GM12878 (cell line): ENCODE measurements around the gene ZBTB49. TPM values are rescaled to one million over a fixed set of nuclear protein-coding genes. Genes with fewer than 3 reads are reported as not detected.

ENCODE experiments used
- BRCA1 ChIP-seq: IDR thresholded peaks from 2 replicates; pipeline ENCODE4 v1.6.1; 2011; ENCODE audit warnings: low read depth, low read length, improper control_type of control experiment
- CREB1 ChIP-seq: IDR thresholded peaks from 2 replicates; pipeline ENCODE4 v1.6.1; 2012; ENCODE audit warnings: low read depth, mild to moderate bottlenecking, inconsistent platforms
- CTCF ChIP-seq, 3 experiments: IDR thresholded peaks in 2 of 3; conservative IDR thresholded peaks in 1 of 3; 2 replicates each; pipeline ENCODE4 v1.5.1; 2011; ENCODE audit warnings: low read depth in 3 of 3, low read length in 3 of 3, mild to moderate bottlenecking in 3 of 3, control low read depth in 2 of 3, moderate library complexity in 2 of 3, inconsistent platforms in 1 of 3, mixed read lengths in 1 of 3; ENCODE audit not compliant: control insufficient read depth in 2 of 3, insufficient read depth in 1 of 3; ENCODE audit errors: extremely low read depth in 1 of 3
- DPF2 ChIP-seq: fragments of 450-650 bp; IDR thresholded peaks from 2 replicates; pipeline ENCODE4 v1.6.1; 2017; ENCODE audit warnings: mild to moderate bottlenecking
- FOXM1 ChIP-seq: IDR thresholded peaks from 2 replicates; pipeline ENCODE4 v1.6.1; 2012; ENCODE audit warnings: low read depth, mild to moderate bottlenecking, inconsistent platforms, low read length, moderate library complexity
- GABPA ChIP-seq: IDR thresholded peaks from 2 replicates; pipeline ENCODE4 v1.6.1; 2014; ENCODE audit warnings: antibody characterized with exemption, low read depth, mild to moderate bottlenecking, inconsistent platforms
- HDGF ChIP-seq: fragments of 450-650 bp; IDR thresholded peaks from 2 replicates; pipeline ENCODE4 v1.6.1; 2016; ENCODE audit warnings: antibody characterized with exemption
- MAX ChIP-seq: IDR thresholded peaks from 2 replicates; pipeline ENCODE4 v1.6.1; 2012; ENCODE audit warnings: low read depth, low read length, improper control_type of control experiment
- NR2C1 ChIP-seq: fragments of 450-650 bp; IDR thresholded peaks from 2 replicates; pipeline ENCODE4 v1.6.1; 2017; ENCODE audit warnings: antibody characterized with exemption, mild to moderate bottlenecking, moderate library complexity
- PBX3 ChIP-seq: IDR thresholded peaks from 2 replicates; pipeline ENCODE4 v1.6.1; 2011; ENCODE audit warnings: mild to moderate bottlenecking, low read depth, low read length, moderate library complexity; ENCODE audit not compliant: insufficient replicate concordance
- POLR2AphosphoS2 ChIP-seq: IDR thresholded peaks from 2 replicates; pipeline ENCODE4 v1.6.1; 2011; ENCODE audit warnings: low read depth, mild to moderate bottlenecking, low read length, improper control_type of control experiment, moderate library complexity
- POU2F2 ChIP-seq: IDR thresholded peaks from 3 replicates; pipeline ENCODE4 v1.6.1; 2011; ENCODE audit warnings: low read depth, mild to moderate bottlenecking, low read length, borderline replicate concordance
- RB1 ChIP-seq: fragments of 450-650 bp; formaldehyde crosslinking; IDR thresholded peaks from 2 replicates; pipeline ENCODE4 v1.6.1; 2017; ENCODE audit warnings: mild to moderate bottlenecking, borderline replicate concordance
- RELB ChIP-seq: fragments of 450-650 bp; IDR thresholded peaks from 2 replicates; pipeline ENCODE4 v1.6.1; 2017; ENCODE audit warnings: low read depth, mild to moderate bottlenecking, moderate library complexity
- SMARCA5 ChIP-seq: fragments of 450-650 bp; IDR thresholded peaks from 2 replicates; pipeline ENCODE4 v1.6.1; 2017; ENCODE audit warnings: mild to moderate bottlenecking
- SRF ChIP-seq, 2 experiments: IDR thresholded peaks; 2 replicates each; pipeline ENCODE4 v1.6.1; 2011; ENCODE audit warnings: low read depth in 2 of 2, low read length in 2 of 2, mild to moderate bottlenecking in 1 of 2, moderate library complexity in 1 of 2
- SUZ12 ChIP-seq: fragments of 200-600 bp; sonication (generic); IDR thresholded peaks from one replicate; pipeline ENCODE4 v1.6.1; 2018; ENCODE audit warnings: antibody characterized with exemption, mild to moderate bottlenecking; ENCODE audit not compliant: unreplicated experiment
- YBX1 ChIP-seq: fragments of 450-650 bp; IDR thresholded peaks from 2 replicates; pipeline ENCODE4 v1.6.1; 2016; ENCODE audit warnings: antibody characterized with exemption
- ZBTB40 ChIP-seq: fragments of 450-650 bp; IDR thresholded peaks from 2 replicates; pipeline ENCODE4 v1.6.1; 2016; ENCODE audit warnings: mild to moderate bottlenecking, moderate library complexity, borderline replicate concordance
- ZNF24 ChIP-seq: fragments of 450-650 bp; IDR thresholded peaks from 2 replicates; pipeline ENCODE4 v1.6.1; 2017; ENCODE audit warnings: antibody characterized with exemption, mild to moderate bottlenecking
- ZNF274 ChIP-seq: IDR thresholded peaks from one replicate; pipeline ENCODE4 v1.8.0; 2011; ENCODE audit not compliant: insufficient read length, insufficient read depth
- polyA plus RNA-seq, 11 experiments: library from polyadenylated mRNA; depleted of rRNA in 4 of 11; unstranded in 6 of 11; stranded (reverse) in 5 of 11; fragments of >200 nt; fragmentation: Nextera tagmentation in 4 of 11; fragmentation: Illumina TruSeq in 1 of 11; extraction: Ambion mirVana in 4 of 11; extraction: Trizol in 1 of 11; gene quantifications; 1 replicate in 1 of 11; 2 replicates in 10 of 11; pipeline versions ENCODE4 v1.2.1 to v1.2.3, GENCODE V29; 2011 to 2016; ENCODE audit warnings: inconsistent platforms in 2 of 11, missing spikeins in 2 of 11, low read depth in 1 of 11
- total RNA-seq, 4 experiments: library from RNA; depleted of rRNA in 3 of 4; stranded (reverse); fragments of >200 nt in 3 of 4; fragmentation: Illumina TruSeq in 1 of 4; extraction: Trizol in 1 of 4; gene quantifications; 2 replicates each; pipeline versions ENCODE4 v1.2.1 to v1.2.3, GENCODE V29; 2013 to 2021

Gene ZBTB49
- total and polyA plus RNA-seq, 10 of the 15 experiments (the other 5 are each of a cell fraction or from before 2014, with no cell fraction given) = 0.37 to 4.8 (median 4.1) TPM

GRCh38 chr4:4289941-4290850 lies at the start of gene ZBTB49, which contains the start of gene LYAR (continued):
- TF ChIP-seq RELB (0 out of 2 replicates have a peak, but pooled peaks have one; percentile 30), POLR2AphosphoS2 (peak; percentile 50; the same call in 1 of the 2 replicates), SRF (IDR thresholded peaks at IDR 0.05; ENCODE audit: low read depth in 2 of 2, low read length in 2 of 2) (no peak), RB1 (no peak; the same call in 1 of the 2 replicates), ZBTB40 (peak; percentile 87), DPF2 (peak; percentile 67), MAX (peak; percentile 97), SUZ12 (no peak), YBX1 (no peak), ZNF24 (no peak), CTCF (IDR thresholded peaks at IDR 0.05 in 2 of 3, conservative IDR thresholded peaks at IDR 0.05 in 1 of 3; ENCODE audit: control insufficient read depth in 2 of 3, extremely low read depth in 1 of 3, insufficient read depth in 1 of 3, low read depth in 3 of 3, low read length in 3 of 3) (no peak), ZNF274 (no peak), FOXM1 (no peak), HDGF (peak; percentile 88), SMARCA5 (no peak), BRCA1 (no peak), POU2F2 (peak; percentile 32; the same call in 1 of the 3 replicates), NR2C1 (no peak), PBX3 (no peak), GABPA (peak; percentile 87), CREB1 (peak; percentile 89)
